ENCODE results near the gene FAHD2A. TPM values are rescaled to one million over a fixed set of nuclear protein-coding genes. Genes with fewer than 3 reads are reported as not detected.
"Not testable (repeated sequence)": the region's sequence is repeated elsewhere in the genome, so short reads cannot be mapped to it uniquely, and the experiment has no call there.

FAHD2A gene
- total RNA-seq, 2 experiments from 2014 or later: 26.5 to 27.5 TPM

- CTCF ChIA-PET; H3K27ac Mint-ChIP-seq; H3K4me1 ChIP-seq (ENCODE audit: insufficient read depth, low read length); intact Hi-C loops (cut with DNase I, micrococcal nuclease); H3K4me3 ChIP-seq (ENCODE audit: low read length); H3K4me3 Mint-ChIP-seq; H3K27me3 Mint-ChIP-seq; H3K27ac ChIP-seq (ENCODE audit: low read depth in 1 of 2, low read length in 2 of 2); H3K9me3 Mint-ChIP-seq; H3K9me3 ChIP-seq (ENCODE audit: control insufficient read depth in 1 of 2, insufficient read depth in 1 of 2, low read length in 2 of 2); H3K36me3 ChIP-seq (ENCODE audit: insufficient read depth, low read length); H3K4me1 Mint-ChIP-seq (ENCODE audit: low read depth); H3K27me3 ChIP-seq (ENCODE audit: control insufficient read depth in 1 of 2, insufficient read depth in 2 of 2, low read length in 2 of 2); POLR2A ChIA-PET: not testable (repeated sequence)
- peak in 13 of 14 experiments; percentile 36 to 71 (median 52) for DNase-seq
- ATAC-seq (ENCODE audit: poor library complexity): peak; percentile 68
- TF ChIP-seq CTCF (IDR thresholded peaks at IDR 0.05): peak; percentile 68
- H3K36me3 Mint-ChIP-seq (ENCODE audit: low read depth): peaks cover 10% of the 10 kb centered on the region
Observed at GRCh38 chr2:95414015-95414594, 11.6 kb downstream of the FAHD2A start.

DNA sequence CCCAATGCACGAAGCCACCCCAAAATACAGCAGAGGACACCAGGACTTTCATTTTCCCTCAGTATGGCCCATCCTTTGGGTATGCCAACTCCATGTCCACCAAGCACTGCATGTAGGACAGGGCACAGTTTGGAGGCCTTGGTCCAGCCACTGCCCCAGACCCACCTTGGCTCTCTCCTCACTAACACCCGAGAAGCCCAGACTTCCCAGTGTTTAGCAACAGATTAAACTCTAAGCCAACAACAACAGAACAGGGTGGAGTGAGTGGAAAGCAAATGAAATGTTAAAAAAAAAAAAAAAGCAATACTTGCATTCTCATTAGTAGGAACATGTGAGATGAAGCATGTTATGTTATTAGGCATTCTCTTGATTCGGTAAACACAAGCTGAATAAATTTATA, 12.6 kb downstream of the FAHD2A start:
- H3K27ac Mint-ChIP-seq; H3K4me1 ChIP-seq (ENCODE audit: insufficient read depth, low read length); ATAC-seq (ENCODE audit: poor library complexity); intact Hi-C loops (cut with DNase I, micrococcal nuclease); H3K36me3 ChIP-seq (ENCODE audit: insufficient read depth, low read length); CTCF ChIA-PET; H3K4me1 Mint-ChIP-seq (ENCODE audit: low read depth); H3K9me3 ChIP-seq (ENCODE audit: control insufficient read depth in 1 of 2, insufficient read depth in 1 of 2, low read length in 2 of 2); H3K9me3 Mint-ChIP-seq; H3K4me3 ChIP-seq (ENCODE audit: low read length); H3K27ac ChIP-seq (ENCODE audit: low read depth in 1 of 2, low read length in 2 of 2); H3K4me3 Mint-ChIP-seq; H3K36me3 Mint-ChIP-seq (ENCODE audit: low read depth); H3K27me3 ChIP-seq (ENCODE audit: control insufficient read depth in 1 of 2, insufficient read depth in 2 of 2, low read length in 2 of 2); POLR2A ChIA-PET; DNase-seq; H3K27me3 Mint-ChIP-seq: not testable (repeated sequence)

DNA sequence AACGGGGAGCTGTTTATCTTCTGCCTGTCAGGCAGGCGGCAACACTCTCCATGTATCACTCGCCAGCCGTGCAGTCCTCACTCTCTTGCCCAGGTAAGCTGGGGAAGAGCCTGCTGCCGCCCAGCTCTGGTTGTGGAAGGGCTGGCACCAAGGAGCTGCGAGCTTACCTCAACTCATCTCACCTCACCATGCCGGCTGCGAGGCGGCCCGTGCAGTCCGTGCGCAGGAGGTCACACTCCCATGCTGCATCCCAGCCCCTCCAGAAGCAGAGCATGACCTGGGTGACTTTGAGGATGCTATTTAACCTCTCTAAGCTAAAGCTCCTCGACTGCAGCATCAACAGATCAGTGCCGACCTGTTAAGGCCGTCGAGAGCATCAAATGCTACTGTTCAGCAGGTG, 13.1 kb downstream of the FAHD2A start:
- intact Hi-C loops (cut with DNase I, micrococcal nuclease); DNase-seq; H3K4me1 Mint-ChIP-seq (ENCODE audit: low read depth); H3K27ac ChIP-seq (ENCODE audit: low read depth in 1 of 2, low read length in 2 of 2); H3K36me3 Mint-ChIP-seq (ENCODE audit: low read depth); H3K27me3 ChIP-seq (ENCODE audit: control insufficient read depth in 1 of 2, insufficient read depth in 2 of 2, low read length in 2 of 2); H3K9me3 Mint-ChIP-seq; H3K4me1 ChIP-seq (ENCODE audit: insufficient read depth, low read length); POLR2A ChIA-PET; H3K27me3 Mint-ChIP-seq; H3K9me3 ChIP-seq (ENCODE audit: control insufficient read depth in 1 of 2, insufficient read depth in 1 of 2, low read length in 2 of 2); ATAC-seq (ENCODE audit: poor library complexity); H3K4me3 Mint-ChIP-seq; H3K36me3 ChIP-seq (ENCODE audit: insufficient read depth, low read length); H3K27ac Mint-ChIP-seq; CTCF ChIA-PET; H3K4me3 ChIP-seq (ENCODE audit: low read length): not testable (repeated sequence)

DNA sequence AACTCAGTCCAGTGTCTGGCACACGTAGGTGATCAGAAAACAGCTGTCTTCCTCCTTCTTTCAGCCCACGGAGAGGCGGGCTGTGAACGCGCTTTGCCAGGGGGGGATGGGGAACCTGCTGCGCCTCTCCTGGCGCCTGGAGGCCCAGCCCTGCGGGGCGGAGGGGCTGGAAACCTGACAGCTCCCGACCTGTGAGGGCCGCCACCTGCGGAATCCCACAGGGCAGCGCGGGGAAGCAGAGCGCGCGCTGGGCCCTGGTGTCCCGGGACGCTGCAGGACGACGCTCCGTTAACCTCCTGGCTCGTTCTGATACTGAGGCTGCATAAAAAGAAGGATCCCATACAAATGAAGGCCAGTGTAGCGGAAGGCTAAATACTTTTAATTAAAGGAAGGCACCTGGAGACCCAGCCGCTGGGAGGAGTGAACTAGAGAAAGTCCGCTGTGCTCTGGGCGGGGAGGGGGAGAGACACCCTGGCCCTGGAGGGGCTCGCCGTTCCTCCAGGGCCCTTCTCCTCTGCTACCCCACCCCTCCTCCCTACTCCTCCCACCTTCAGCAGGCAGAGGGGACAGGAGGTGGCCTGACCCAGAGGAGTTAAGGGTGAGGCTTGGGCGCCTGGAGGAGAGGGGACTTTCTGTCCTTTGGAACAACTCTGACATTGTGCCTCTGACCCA, 24.8 kb downstream of the FAHD2A start:
- H3K9me3 Mint-ChIP-seq; H3K27ac Mint-ChIP-seq; ATAC-seq (ENCODE audit: poor library complexity); H3K4me1 ChIP-seq (ENCODE audit: insufficient read depth, low read length); H3K27ac ChIP-seq (ENCODE audit: low read depth in 1 of 2, low read length in 2 of 2); H3K36me3 Mint-ChIP-seq (ENCODE audit: low read depth); H3K9me3 ChIP-seq (ENCODE audit: control insufficient read depth in 1 of 2, insufficient read depth in 1 of 2, low read length in 2 of 2); H3K4me1 Mint-ChIP-seq (ENCODE audit: low read depth); H3K27me3 ChIP-seq (ENCODE audit: control insufficient read depth in 1 of 2, insufficient read depth in 2 of 2, low read length in 2 of 2); CTCF ChIA-PET; H3K4me3 ChIP-seq (ENCODE audit: low read length); H3K4me3 Mint-ChIP-seq; H3K36me3 ChIP-seq (ENCODE audit: insufficient read depth, low read length); H3K27me3 Mint-ChIP-seq; POLR2A ChIA-PET; DNase-seq; intact Hi-C loops (cut with DNase I, micrococcal nuclease): not testable (repeated sequence)

DNA sequence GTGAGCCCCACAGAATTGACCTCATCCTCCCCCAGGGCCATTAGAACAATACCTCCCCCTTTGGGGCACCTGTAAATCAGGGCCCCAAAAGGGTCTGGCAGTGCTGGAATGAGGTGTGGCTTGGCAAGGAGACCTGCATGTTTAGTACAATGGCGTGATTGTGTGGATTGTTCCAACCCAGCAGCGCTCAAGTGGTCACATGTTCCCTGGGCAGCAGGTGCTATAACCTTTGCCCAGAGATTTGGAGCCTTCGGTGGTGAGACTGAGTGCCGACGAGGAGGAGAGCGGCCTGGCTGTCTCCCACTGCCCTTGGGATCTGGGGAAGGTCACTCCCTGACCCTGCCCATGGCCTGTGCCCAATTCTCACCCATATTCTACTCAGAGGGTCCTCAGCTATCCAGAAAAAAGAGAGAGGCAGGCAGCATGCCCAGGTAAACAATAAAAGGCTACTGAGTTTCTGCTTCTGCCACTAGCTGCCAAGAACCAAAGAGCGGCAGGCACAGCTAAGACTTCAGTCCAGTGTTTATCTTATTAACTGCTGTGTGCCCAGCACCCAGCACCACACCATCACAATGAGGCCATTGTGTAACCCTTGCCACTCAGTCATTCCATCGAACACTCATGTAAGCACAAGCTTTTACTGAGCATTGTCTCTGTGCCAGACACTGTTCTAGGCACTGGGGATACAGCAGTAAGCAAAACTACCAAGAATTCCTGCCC, 27.4 kb downstream of the FAHD2A start:
- H3K27ac Mint-ChIP-seq; H3K27me3 ChIP-seq (ENCODE audit: control insufficient read depth in 1 of 2, insufficient read depth in 2 of 2, low read length in 2 of 2); H3K27ac ChIP-seq (ENCODE audit: low read depth in 1 of 2, low read length in 2 of 2); CTCF ChIA-PET; H3K9me3 Mint-ChIP-seq; H3K4me3 Mint-ChIP-seq; ATAC-seq (ENCODE audit: poor library complexity); H3K4me3 ChIP-seq (ENCODE audit: low read length); H3K9me3 ChIP-seq (ENCODE audit: control insufficient read depth in 1 of 2, insufficient read depth in 1 of 2, low read length in 2 of 2); POLR2A ChIA-PET; H3K27me3 Mint-ChIP-seq; intact Hi-C loops (cut with DNase I, micrococcal nuclease); H3K36me3 Mint-ChIP-seq (ENCODE audit: low read depth); H3K4me1 ChIP-seq (ENCODE audit: insufficient read depth, low read length); H3K4me1 Mint-ChIP-seq (ENCODE audit: low read depth); H3K36me3 ChIP-seq (ENCODE audit: insufficient read depth, low read length); DNase-seq: not testable (repeated sequence)

DNA sequence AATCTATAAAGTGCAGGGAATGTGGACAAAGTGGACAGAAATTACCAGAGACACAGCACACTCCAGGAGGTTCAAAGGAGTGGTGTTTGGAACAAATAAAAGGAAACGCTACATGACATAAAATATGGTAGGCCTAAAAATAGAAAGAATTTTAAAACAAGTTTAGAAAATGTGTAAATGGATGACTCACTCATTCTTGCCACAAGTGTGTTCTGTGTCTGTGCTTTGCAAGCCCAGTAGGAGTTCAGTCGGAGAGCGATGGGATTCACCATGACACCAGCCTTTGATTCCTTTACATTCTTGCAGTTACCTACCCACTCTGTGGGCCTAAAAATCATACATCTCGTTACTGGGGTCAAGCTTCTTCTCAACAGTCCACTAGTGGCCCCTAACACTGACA, 30.9 kb downstream of the FAHD2A start:
- H3K27me3 ChIP-seq (ENCODE audit: control insufficient read depth in 1 of 2, insufficient read depth in 2 of 2, low read length in 2 of 2); DNase-seq; H3K36me3 Mint-ChIP-seq (ENCODE audit: low read depth); H3K27ac Mint-ChIP-seq; intact Hi-C loops (cut with DNase I, micrococcal nuclease); H3K27me3 Mint-ChIP-seq; H3K4me1 Mint-ChIP-seq (ENCODE audit: low read depth); H3K9me3 Mint-ChIP-seq; POLR2A ChIA-PET; H3K4me3 Mint-ChIP-seq; CTCF ChIA-PET; H3K4me3 ChIP-seq (ENCODE audit: low read length); H3K4me1 ChIP-seq (ENCODE audit: insufficient read depth, low read length); H3K36me3 ChIP-seq (ENCODE audit: insufficient read depth, low read length); H3K27ac ChIP-seq (ENCODE audit: low read depth in 1 of 2, low read length in 2 of 2); ATAC-seq (ENCODE audit: poor library complexity); H3K9me3 ChIP-seq (ENCODE audit: control insufficient read depth in 1 of 2, insufficient read depth in 1 of 2, low read length in 2 of 2): not testable (repeated sequence)

Data from CD4-positive, alpha-beta T cell (primary cell).